WI38 (cell line): ENCODE data around the gene TPSD1.

Experiments used
- H3K4me3 ChIP-seq: 2 replicates; pipeline ENCODE4 v1.5.1; 2011; ENCODE audit warnings: low read depth, mild to moderate bottlenecking, control low read depth, low read length
- TF ChIP-seq, protein P1 (sequence below): IDR thresholded peaks from 2 replicates; pipeline ENCODE4 v1.5.1; 2012; ENCODE audit warnings: low read depth, mild to moderate bottlenecking, control low read depth, low read length

Gene TPSD1

DNA sequence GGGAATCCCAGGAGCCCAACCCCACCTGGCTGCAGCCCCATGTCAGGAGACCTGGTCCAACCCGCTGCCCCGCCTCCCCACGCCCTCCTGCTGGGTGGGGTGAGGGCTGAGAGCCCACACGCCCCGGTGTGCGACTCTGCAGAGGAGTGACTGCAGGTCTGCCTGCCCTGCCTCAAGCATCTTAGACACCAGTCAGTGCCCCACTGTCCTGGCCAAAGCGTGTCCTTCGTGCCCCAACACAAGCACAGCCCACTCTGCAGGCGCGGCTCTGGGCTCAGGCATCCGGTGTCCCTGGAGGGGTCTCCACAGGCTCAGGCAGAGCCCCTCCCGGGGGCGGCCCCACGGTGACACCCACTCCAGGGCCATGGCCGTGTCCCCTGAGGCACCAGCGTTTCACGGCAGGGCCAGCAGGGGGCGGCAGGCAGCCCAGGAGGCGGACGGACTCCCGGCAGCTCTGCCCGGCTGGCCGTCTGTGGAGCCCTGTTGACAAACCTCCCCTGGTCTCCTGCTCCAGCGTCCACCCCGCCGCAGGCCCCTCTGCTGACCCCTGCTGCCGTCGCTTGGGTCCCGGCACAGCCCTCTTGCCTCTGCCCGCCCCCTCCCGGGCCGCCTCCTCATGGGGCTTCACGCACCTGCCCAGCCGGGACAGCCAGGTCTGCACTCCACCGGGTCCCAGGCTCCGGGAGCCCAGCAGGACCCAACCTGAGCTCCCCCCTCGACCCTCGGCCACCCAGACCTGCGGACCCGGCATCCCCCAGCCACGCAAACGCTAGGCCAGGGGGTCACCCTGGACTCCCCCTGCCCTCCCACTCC lies 45.0 kb downstream of the TPSD1 start:
- H3K4me3 ChIP-seq, result no peak overlapping the region
- TF ChIP-seq, protein P1, sequence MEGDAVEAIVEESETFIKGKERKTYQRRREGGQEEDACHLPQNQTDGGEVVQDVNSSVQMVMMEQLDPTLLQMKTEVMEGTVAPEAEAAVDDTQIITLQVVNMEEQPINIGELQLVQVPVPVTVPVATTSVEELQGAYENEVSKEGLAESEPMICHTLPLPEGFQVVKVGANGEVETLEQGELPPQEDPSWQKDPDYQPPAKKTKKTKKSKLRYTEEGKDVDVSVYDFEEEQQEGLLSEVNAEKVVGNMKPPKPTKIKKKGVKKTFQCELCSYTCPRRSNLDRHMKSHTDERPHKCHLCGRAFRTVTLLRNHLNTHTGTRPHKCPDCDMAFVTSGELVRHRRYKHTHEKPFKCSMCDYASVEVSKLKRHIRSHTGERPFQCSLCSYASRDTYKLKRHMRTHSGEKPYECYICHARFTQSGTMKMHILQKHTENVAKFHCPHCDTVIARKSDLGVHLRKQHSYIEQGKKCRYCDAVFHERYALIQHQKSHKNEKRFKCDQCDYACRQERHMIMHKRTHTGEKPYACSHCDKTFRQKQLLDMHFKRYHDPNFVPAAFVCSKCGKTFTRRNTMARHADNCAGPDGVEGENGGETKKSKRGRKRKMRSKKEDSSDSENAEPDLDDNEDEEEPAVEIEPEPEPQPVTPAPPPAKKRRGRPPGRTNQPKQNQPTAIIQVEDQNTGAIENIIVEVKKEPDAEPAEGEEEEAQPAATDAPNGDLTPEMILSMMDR, result peak; percentile 80

GRCh38 chr16:1301562-1301961 lies 45.7 kb downstream of the TPSD1 start:
- H3K4me3 ChIP-seq, result no peak overlapping the region
- TF ChIP-seq, protein P1, result no peak

DNA sequence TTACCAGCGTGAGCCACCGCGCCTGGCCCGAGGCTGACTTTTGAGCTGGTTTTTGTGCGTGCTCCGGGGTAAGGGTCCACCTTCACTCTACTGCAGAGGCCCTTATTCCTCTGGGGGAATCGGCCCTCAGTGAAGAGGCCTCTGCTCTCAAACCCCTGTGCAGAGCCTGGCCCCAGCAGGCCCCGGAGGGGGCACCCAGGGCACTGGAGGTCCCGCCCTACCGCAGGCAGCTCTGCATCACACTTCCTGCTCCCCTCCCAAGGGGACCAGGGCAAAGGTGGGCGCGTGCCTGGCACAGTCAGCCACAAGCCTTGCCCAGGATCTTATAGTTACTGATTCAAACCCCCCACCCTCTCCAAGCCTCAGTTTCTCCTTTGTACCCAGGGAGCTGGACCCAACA lies 50.0 kb downstream of the TPSD1 start:
- TF ChIP-seq, protein P1, result no peak
- no peak overlapping the region for H3K4me3 ChIP-seq

DNA sequence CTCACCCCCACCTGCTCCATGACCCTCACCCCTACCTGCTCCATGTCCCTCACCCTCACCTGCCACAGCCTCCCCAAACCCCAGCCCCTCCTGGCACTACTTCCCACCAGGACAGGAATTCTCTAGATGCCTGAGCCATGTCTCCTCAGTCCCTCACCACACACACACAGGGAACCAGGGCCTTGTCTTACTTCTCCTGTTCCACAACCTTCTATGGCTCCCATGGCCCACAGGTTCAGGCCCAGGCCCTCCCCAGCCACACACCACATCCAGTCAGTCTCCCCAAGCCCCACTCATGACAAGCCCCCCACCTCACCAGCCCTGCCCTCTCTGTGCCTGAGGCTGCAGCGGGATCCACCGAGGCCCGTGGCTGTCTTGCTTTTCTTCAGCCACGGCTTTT lies 50.5 kb downstream of the TPSD1 start:
- H3K4me3 ChIP-seq, result no peak overlapping the region
- TF ChIP-seq, protein P1, result no peak

DNA sequence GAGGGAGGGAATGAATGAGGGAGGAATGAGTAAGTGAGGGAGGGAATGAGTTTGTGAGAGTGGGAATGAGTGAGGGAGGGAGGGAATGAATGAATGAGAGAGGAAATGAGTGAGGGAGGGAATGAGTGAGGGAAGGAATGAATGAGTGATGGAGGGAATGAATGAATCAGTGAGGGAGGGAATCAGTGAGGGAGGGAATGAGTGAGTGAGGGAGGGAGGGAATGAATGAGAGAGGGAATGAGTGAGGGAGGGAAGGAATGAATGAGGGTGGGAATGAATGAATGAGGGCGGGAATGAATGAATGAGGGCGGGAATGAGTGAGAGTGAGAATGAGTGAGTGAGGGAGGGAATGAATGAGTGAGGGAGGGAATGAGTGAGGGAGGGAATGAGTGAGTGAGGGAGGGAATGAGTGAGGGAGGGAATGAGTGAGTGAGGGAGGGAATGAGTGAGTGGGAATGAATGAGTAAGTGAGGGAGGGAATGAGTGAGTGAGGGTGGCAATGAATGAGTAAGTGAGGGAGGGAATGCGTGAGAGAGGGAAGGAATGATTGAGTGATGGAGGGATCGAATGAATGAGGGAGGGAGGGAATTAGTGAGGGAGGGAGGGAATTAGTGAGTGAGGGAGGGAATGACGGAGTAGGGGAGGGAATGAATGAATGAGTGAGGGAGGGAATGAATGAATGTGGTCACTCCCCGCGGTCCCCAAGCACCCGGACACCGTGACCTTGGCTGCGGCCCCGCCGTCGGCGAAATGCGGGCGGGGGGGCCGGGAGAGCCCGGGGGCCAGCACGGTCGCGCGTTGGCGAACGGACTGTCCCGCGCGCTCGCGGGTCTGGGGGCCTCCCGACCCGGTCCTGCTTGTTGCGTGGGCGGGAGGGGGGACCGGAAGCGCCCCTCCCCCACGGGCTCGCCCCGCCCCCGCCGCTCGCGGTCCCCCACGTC lies 52.4 kb downstream of the TPSD1 start:
- H3K4me3 ChIP-seq, result peak overlapping the region; percentile 64

More for the DNA sequence above, 52.4 kb downstream of the TPSD1 start:
- TF ChIP-seq, protein P1, result no peak
